A549 treated with AZD2906 at 1 μM for 4 hours (cell line): ENCODE measurements around the gene CDRT4. TPM values are rescaled to one million over a fixed set of nuclear protein-coding genes. Genes with fewer than 3 reads are reported as not detected.

ENCODE experiments used
- total RNA-seq: library from RNA; stranded (reverse); fragments of 200-300 nt; extraction: Qiagen RNA extraction; gene quantifications from 5 replicates; pipeline ENCODE4 v1.2.3, GENCODE V29; 2022

The CDRT4 gene
- total RNA-seq: 0.22 to 1.0 TPM (median 0.29 TPM) in 5 replicates

DNA sequence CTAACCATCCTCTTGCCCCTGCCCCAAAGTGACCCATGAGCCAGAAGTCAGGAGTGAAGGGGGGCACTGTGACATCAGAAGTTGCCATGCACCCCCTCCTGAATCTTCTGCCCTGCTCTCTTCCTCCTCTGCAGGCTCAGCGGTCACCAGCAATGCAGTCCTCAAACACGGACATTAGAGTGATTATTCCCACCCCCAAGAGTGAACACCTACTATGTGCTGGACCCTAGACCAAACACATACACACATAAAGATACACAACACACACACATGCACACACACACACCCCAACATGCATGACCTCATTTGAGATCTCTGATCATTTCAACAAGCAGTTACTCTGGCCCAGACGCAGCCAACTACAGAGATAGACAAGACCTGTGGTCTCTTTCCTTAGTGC, at the start of gene CDRT4:
Gene CDRT4 (minus strand): TSS at position 30 of the 400 bp plus-strand sequence. CDS start 27,383 bp downstream, outside the sequence.

Other genes with a start within 250 kb of the CDRT4 start
- 185 to 210 TPM (median 203 TPM) in 5 replicates for gene PMP22, start 202.3 kb downstream of the CDRT4 start, total RNA-seq
- gene TEKT3, start 126.0 kb downstream of the CDRT4 start, total RNA-seq: 0.10 to 0.41 TPM (median 0.15 TPM) in 4 of 5 replicates, not detected in the other
- gene TVP23C, start 95.9 kb upstream of the CDRT4 start, total RNA-seq: 6.9 to 9.5 TPM (median 8.3 TPM) in 5 replicates
- gene FBXW10B, start 152.1 kb upstream of the CDRT4 start, total RNA-seq: 2.0 to 3.3 TPM (median 2.4 TPM) in 5 replicates
- gene TRIM16, start 216.7 kb upstream of the CDRT4 start, total RNA-seq: 170 to 226 TPM (median 192 TPM) in 5 replicates
- gene ZNF286A, start 232.1 kb upstream of the CDRT4 start, total RNA-seq: 21.3 to 41.6 TPM (median 25.2 TPM) in 5 replicates